Measurements from ENCODE around the gene FAM117B.
"Not testable (repeated sequence)": the region's sequence is repeated elsewhere in the genome, so short reads cannot be mapped to it uniquely, and the experiment has no call there.

Gene FAM117B

DNA sequence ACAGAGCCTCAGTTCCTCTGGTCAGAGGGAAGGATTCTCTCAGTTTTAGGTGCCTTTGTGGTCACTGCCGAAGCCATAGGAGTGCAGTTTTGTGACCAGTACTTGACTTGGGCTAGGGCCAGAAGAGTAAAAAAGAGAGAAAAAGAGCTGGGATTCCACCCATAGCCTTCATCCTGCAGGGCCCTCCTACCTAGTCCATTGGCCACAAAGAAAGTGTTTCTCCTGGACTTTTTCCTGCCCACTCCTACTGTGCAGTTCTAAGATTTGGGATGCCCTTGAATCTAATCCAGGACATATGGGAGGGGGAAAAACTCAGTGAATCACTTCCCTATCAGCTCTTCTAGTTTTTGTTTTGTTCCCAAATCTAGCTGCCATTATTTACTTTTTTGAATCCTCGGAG is 26.0 kb downstream of the FAM117B start:
- Histone ChIP-seq H3K4me1 (peaks cover 12% of the 10 kb centered on the region), H3K4me3 (no peak overlapping the region), H3K4me2 (no peak overlapping the region), H3K27me3 (no peaks in the 10 kb centered on the region), H3K9ac (no peak overlapping the region), H3K36me3 (0 out of 2 replicates have a peak, but pooled peaks cover 6% of the 10 kb centered on the region), H3K9me3 (no peaks in the 10 kb centered on the region), H3K27ac (no peak overlapping the region), H4K20me1 (peaks cover 33% of the 10 kb centered on the region)
- no peak for TF ChIP-seq Cebpa-rat (IDR thresholded peaks at IDR 0.05)

- Histone ChIP-seq H3K27me3 (no peaks in the 10 kb centered on the region), H3K4me2 (no peak overlapping the region), H3K4me1 (peaks cover 19% of the 10 kb centered on the region), H3K4me3 (no peak overlapping the region), H3K9ac (no peak overlapping the region), H3K9me3 (peaks cover 25% of the 10 kb centered on the region), H3K27ac (no peak overlapping the region), H4K20me1 (peaks cover 29% of the 10 kb centered on the region; the same call in 1 of the 2 replicates), H3K36me3 (0 out of 2 replicates have a peak, but pooled peaks cover 4% of the 10 kb centered on the region)
- TF ChIP-seq Cebpa-rat (IDR thresholded peaks at IDR 0.05), result no peak
These were observed 35.1 kb downstream of the FAM117B start for GRCh38 chr2:202669841-202670240.

- Histone ChIP-seq H3K4me2 (no peak overlapping the region), H3K9ac (no peak overlapping the region), H3K27me3 (no peaks in the 10 kb centered on the region), H4K20me1 (peaks cover 29% of the 10 kb centered on the region; the same call in 1 of the 2 replicates), H3K4me3 (no peak overlapping the region), H3K27ac (no peak overlapping the region), H3K9me3 (peaks cover 41% of the 10 kb centered on the region), H3K4me1 (peaks cover 4% of the 10 kb centered on the region), H3K36me3 (0 out of 2 replicates have a peak, but pooled peaks cover 11% of the 10 kb centered on the region)
- no peak for TF ChIP-seq Cebpa-rat (IDR thresholded peaks at IDR 0.05)
These were observed 36.7 kb downstream of the FAM117B start for GRCh38 chr2:202671317-202672035.

GRCh38 chr2:202675097-202675496 is 40.3 kb downstream of the FAM117B start:
- H3K27me3 ChIP-seq, H3K4me1 ChIP-seq, H3K4me3 ChIP-seq, H3K9ac ChIP-seq, H3K27ac ChIP-seq, H3K4me2 ChIP-seq: not testable (repeated sequence)
- H3K9me3 ChIP-seq, result peaks cover 75% of the 10 kb centered on the region
- H3K36me3 ChIP-seq, result peaks cover 27% of the 10 kb centered on the region
- peaks cover 20% of the 10 kb centered on the region; the same call in 1 of the 2 replicates for H4K20me1 ChIP-seq

DNA sequence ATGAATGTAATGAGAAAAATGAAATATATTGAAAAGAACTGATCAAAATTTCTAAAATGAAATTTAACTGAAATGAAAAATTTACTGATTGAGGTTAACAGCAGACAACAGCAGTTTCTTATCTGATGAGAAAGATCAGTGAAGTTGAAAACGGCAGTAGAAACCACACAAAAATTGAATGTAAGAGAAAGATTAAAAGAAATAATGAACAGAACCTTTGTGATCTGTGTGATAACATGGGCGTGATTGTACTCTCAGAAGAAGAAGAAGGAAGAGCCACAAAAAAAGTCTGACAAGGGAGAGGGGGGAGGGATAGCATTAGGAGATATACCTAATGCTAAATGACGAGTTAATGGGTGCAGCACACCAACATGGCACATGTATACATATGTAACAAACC is 45.2 kb downstream of the FAM117B start:
- Histone ChIP-seq H3K36me3 (peaks cover 31% of the 10 kb centered on the region), H3K27me3 (no peaks in the 10 kb centered on the region), H3K4me1 (no peaks in the 10 kb centered on the region), H3K4me2 (no peak overlapping the region), H3K9ac (no peak overlapping the region), H3K27ac (no peak overlapping the region), H3K4me3 (no peak overlapping the region), H3K9me3 (peaks cover 90% of the 10 kb centered on the region), H4K20me1 (no peaks in the 10 kb centered on the region)
- TF ChIP-seq Cebpa-rat (IDR thresholded peaks at IDR 0.05), result no peak

- Histone ChIP-seq H3K9ac (no peak overlapping the region), H3K4me1 (no peaks in the 10 kb centered on the region), H3K27ac (no peak overlapping the region), H3K27me3 (no peaks in the 10 kb centered on the region), H3K4me2 (no peak overlapping the region), H3K36me3 (peaks cover 26% of the 10 kb centered on the region), H3K9me3 (peaks cover 85% of the 10 kb centered on the region), H4K20me1 (no peaks in the 10 kb centered on the region), H3K4me3 (no peak overlapping the region)
- no peak for TF ChIP-seq Cebpa-rat (IDR thresholded peaks at IDR 0.05)
These were observed 45.7 kb downstream of the FAM117B start for GRCh38 chr2:202680512-202680911.

GRCh38 chr2:202681688-202682205 is 47.0 kb downstream of the FAM117B start:
- no peaks in the 10 kb centered on the region for H3K4me1 ChIP-seq
- peaks cover 73% of the 10 kb centered on the region for H3K9me3 ChIP-seq
- no peak overlapping the region for H3K9ac ChIP-seq
- no peak overlapping the region for H3K4me3 ChIP-seq
- no peak overlapping the region for H3K27ac ChIP-seq
- H3K27me3 ChIP-seq, result no peaks in the 10 kb centered on the region
- peaks cover 26% of the 10 kb centered on the region for H3K36me3 ChIP-seq
- TF ChIP-seq Cebpa-rat (IDR thresholded peaks at IDR 0.05), result no peak
- H3K4me2 ChIP-seq, result no peak overlapping the region
- no peaks in the 10 kb centered on the region for H4K20me1 ChIP-seq

DNA sequence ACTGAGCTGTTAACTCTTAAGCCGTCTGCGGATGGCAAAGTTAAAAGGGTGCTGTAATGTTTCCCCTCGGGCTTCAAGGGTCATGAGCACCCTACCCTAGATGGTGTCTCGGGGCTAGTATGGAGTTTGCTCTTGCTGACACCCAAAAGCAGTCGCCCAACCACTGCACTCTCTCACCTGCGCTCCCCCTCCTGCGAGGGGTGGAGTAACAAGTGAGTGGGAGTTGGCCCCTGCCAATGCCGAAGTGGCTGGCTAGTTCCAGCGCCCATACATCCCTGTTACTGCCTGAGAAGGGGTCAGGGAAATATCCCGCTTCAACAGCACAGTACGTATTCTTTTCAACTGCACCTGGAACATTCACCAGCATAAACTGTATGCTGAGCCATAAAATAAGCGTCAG is 47.5 kb downstream of the FAM117B start:
- no peak overlapping the region for H3K4me2 ChIP-seq

GRCh38 chr2:202687276-202687675 is 52.5 kb downstream of the FAM117B start:
- Histone ChIP-seq H3K4me1 (no peaks in the 10 kb centered on the region), H3K4me2 (no peak overlapping the region), H3K9me3 (peaks cover 20% of the 10 kb centered on the region), H4K20me1 (peaks cover 38% of the 10 kb centered on the region), H3K27ac (no peak overlapping the region), H3K36me3 (peaks cover 2% of the 10 kb centered on the region), H3K4me3 (no peak overlapping the region), H3K9ac (no peak overlapping the region), H3K27me3 (no peaks in the 10 kb centered on the region)
- no peak for TF ChIP-seq Cebpa-rat (IDR thresholded peaks at IDR 0.05)

More for the DNA sequence above, 47.5 kb downstream of the FAM117B start:
- H3K36me3 ChIP-seq, result peaks cover 26% of the 10 kb centered on the region
- TF ChIP-seq Cebpa-rat (IDR thresholded peaks at IDR 0.05), result no peak
- peaks cover 67% of the 10 kb centered on the region for H3K9me3 ChIP-seq
- H3K27me3 ChIP-seq, result no peaks in the 10 kb centered on the region
- H3K27ac ChIP-seq, result no peak overlapping the region
- no peak overlapping the region for H3K4me3 ChIP-seq
- H4K20me1 ChIP-seq, result peaks cover 2% of the 10 kb centered on the region; the same call in 1 of the 2 replicates
- H3K9ac ChIP-seq, result no peak overlapping the region
- H3K4me1 ChIP-seq, result no peaks in the 10 kb centered on the region

DNA sequence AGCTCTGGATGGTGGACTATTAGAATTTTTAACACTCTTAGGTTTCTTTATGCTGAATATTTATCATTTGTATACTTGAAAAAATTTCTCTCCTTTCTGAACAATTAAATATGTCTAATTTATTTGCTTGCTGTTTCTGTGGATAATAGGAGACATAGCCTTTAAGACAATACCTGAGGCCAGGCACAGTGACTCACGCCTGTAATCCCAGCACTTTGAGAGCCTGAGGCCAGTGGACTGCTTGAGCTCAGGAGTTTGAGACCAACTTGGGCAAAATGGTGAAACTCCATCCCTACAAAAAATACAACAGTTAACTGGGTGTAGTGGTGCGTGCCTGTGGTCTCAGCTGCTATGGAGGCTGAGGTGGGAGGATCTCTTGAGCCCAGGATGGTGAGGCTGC is 54.7 kb downstream of the FAM117B start:
- H4K20me1 ChIP-seq, result peaks cover 50% of the 10 kb centered on the region
- no peaks in the 10 kb centered on the region for H3K4me1 ChIP-seq
- no peaks in the 10 kb centered on the region for H3K27me3 ChIP-seq
- H3K4me3 ChIP-seq, result no peak overlapping the region
- no peaks in the 10 kb centered on the region for H3K36me3 ChIP-seq
- no peak overlapping the region for H3K9ac ChIP-seq
- no peak overlapping the region for H3K4me2 ChIP-seq
- H3K9me3 ChIP-seq, result no peaks in the 10 kb centered on the region
- no peak overlapping the region for H3K27ac ChIP-seq
- no peak for TF ChIP-seq Cebpa-rat (IDR thresholded peaks at IDR 0.05)

Measured in BLaER1 (cell line).